ENCODE results near the gene MYLK4. TPM values are rescaled to one million over a fixed set of nuclear protein-coding genes. Genes with fewer than 3 reads are reported as not detected.
A peak's percentile ranks its signal among the peaks of the same experiment; 100 is the strongest.

MYLK4 gene
- total and polyA plus RNA-seq, 2 of the 13 experiments (the other 11 are each of a cell fraction or from before 2014, with no cell fraction given), result 0.26 to 0.29 TPM

DNA sequence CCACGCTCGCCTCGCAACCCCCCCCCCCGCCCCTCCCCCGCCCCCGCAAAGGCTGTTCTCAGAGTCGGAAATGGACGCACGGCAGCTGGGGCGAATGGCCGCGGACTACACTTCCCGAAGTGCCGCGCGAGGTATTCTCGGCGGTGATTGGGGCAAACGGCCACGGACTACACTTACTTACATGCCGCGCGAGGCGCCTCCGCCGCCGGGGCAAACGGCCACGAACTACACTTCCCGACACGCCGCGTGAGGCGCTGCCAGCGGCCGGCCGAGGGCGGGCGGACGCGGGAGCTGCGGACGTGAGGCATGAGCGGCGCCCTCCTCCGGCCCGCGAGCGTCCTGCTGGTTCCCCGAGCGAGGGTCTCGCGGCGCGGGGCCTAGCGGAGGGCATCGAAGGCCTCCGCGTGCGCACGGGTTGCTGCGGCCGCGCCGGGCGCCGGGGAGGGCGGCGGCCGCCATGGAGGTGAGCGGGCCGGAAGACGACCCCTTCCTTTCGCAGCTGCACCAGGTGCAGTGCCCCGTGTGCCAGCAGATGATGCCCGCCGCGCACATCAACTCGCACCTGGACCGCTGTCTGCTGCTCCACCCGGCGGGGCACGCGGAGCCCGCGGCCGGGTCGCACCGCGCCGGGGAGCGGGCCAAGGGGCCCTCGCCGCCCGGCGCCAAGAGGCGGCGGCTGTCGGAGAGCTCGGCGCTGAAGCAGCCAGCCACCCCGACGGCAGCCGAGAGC, 14.6 kb upstream of the MYLK4 start, which contains the start of gene WRNIP1 (continued):
- TF ChIP-seq, protein P1, sequence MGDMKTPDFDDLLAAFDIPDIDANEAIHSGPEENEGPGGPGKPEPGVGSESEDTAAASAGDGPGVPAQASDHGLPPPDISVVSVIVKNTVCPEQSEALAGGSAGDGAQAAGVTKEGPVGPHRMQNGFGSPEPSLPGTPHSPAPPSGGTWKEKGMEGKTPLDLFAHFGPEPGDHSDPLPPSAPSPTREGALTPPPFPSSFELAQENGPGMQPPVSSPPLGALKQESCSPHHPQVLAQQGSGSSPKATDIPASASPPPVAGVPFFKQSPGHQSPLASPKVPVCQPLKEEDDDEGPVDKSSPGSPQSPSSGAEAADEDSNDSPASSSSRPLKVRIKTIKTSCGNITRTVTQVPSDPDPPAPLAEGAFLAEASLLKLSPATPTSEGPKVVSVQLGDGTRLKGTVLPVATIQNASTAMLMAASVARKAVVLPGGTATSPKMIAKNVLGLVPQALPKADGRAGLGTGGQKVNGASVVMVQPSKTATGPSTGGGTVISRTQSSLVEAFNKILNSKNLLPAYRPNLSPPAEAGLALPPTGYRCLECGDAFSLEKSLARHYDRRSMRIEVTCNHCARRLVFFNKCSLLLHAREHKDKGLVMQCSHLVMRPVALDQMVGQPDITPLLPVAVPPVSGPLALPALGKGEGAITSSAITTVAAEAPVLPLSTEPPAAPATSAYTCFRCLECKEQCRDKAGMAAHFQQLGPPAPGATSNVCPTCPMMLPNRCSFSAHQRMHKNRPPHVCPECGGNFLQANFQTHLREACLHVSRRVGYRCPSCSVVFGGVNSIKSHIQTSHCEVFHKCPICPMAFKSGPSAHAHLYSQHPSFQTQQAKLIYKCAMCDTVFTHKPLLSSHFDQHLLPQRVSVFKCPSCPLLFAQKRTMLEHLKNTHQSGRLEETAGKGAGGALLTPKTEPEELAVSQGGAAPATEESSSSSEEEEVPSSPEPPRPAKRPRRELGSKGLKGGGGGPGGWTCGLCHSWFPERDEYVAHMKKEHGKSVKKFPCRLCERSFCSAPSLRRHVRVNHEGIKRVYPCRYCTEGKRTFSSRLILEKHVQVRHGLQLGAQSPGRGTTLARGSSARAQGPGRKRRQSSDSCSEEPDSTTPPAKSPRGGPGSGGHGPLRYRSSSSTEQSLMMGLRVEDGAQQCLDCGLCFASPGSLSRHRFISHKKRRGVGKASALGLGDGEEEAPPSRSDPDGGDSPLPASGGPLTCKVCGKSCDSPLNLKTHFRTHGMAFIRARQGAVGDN (CRISPR knock-in tag; IDR thresholded peaks at IDR 0.05), result peak; percentile 90
- TF ChIP-seq, protein P2, sequence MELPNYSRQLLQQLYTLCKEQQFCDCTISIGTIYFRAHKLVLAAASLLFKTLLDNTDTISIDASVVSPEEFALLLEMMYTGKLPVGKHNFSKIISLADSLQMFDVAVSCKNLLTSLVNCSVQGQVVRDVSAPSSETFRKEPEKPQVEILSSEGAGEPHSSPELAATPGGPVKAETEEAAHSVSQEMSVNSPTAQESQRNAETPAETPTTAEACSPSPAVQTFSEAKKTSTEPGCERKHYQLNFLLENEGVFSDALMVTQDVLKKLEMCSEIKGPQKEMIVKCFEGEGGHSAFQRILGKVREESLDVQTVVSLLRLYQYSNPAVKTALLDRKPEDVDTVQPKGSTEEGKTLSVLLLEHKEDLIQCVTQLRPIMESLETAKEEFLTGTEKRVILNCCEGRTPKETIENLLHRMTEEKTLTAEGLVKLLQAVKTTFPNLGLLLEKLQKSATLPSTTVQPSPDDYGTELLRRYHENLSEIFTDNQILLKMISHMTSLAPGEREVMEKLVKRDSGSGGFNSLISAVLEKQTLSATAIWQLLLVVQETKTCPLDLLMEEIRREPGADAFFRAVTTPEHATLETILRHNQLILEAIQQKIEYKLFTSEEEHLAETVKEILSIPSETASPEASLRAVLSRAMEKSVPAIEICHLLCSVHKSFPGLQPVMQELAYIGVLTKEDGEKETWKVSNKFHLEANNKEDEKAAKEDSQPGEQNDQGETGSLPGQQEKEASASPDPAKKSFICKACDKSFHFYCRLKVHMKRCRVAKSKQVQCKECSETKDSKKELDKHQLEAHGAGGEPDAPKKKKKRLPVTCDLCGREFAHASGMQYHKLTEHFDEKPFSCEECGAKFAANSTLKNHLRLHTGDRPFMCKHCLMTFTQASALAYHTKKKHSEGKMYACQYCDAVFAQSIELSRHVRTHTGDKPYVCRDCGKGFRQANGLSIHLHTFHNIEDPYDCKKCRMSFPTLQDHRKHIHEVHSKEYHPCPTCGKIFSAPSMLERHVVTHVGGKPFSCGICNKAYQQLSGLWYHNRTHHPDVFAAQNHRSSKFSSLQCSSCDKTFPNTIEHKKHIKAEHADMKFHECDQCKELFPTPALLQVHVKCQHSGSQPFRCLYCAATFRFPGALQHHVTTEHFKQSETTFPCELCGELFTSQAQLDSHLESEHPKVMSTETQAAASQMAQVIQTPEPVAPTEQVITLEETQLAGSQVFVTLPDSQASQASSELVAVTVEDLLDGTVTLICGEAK (IDR thresholded peaks at IDR 0.05), result no peak
- TF ChIP-seq, protein P2 (CRISPR knock-in tag; IDR thresholded peaks at IDR 0.05), result peak; percentile 76
- TF ChIP-seq KMT2B (CRISPR knock-in tag; IDR thresholded peaks at IDR 0.05) (no peak), ZNF317 (CRISPR knock-in tag; IDR thresholded peaks at IDR 0.05) (no peak), SP5 (CRISPR knock-in tag; IDR thresholded peaks at IDR 0.05; ENCODE audit: borderline replicate concordance, low read depth) (peak; percentile 24), IKZF4 (CRISPR knock-in tag; IDR thresholded peaks at IDR 0.05; ENCODE audit: borderline replicate concordance, low read depth, not compliant biosample characterization) (peak; percentile 96), TSC22D2 (CRISPR knock-in tag; IDR thresholded peaks at IDR 0.05; ENCODE audit: borderline replicate concordance) (peak; percentile 90; the same call in 1 of the 2 replicates), CENPT (CRISPR knock-in tag; IDR thresholded peaks at IDR 0.05; ENCODE audit: low read depth) (no peak; the same call in 1 of the 2 replicates), RNF2 (conservative IDR thresholded peaks at IDR 0.05; ENCODE audit: low read depth) (peak; percentile 98)
- TF ChIP-seq, protein P3, sequence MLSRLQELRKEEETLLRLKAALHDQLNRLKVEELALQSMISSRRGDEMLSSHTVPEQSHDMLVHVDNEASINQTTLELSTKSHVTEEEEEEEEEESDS (CRISPR knock-in tag; IDR thresholded peaks at IDR 0.05; ENCODE audit: borderline replicate concordance), result peak; percentile 96
- TF ChIP-seq, protein P4, sequence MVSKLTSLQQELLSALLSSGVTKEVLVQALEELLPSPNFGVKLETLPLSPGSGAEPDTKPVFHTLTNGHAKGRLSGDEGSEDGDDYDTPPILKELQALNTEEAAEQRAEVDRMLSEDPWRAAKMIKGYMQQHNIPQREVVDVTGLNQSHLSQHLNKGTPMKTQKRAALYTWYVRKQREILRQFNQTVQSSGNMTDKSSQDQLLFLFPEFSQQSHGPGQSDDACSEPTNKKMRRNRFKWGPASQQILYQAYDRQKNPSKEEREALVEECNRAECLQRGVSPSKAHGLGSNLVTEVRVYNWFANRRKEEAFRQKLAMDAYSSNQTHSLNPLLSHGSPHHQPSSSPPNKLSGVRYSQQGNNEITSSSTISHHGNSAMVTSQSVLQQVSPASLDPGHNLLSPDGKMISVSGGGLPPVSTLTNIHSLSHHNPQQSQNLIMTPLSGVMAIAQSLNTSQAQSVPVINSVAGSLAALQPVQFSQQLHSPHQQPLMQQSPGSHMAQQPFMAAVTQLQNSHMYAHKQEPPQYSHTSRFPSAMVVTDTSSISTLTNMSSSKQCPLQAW (CRISPR knock-in tag; IDR thresholded peaks at IDR 0.05), result no peak

All from HepG2 (cell line).